Measurements from ENCODE around the gene MORC2. TPM values are rescaled to one million over a fixed set of nuclear protein-coding genes. Genes with fewer than 3 reads are reported as not detected.

Gene MORC2
- total RNA-seq, 2 experiments from 2014 or later: 27.1 to 27.9 TPM

DNA sequence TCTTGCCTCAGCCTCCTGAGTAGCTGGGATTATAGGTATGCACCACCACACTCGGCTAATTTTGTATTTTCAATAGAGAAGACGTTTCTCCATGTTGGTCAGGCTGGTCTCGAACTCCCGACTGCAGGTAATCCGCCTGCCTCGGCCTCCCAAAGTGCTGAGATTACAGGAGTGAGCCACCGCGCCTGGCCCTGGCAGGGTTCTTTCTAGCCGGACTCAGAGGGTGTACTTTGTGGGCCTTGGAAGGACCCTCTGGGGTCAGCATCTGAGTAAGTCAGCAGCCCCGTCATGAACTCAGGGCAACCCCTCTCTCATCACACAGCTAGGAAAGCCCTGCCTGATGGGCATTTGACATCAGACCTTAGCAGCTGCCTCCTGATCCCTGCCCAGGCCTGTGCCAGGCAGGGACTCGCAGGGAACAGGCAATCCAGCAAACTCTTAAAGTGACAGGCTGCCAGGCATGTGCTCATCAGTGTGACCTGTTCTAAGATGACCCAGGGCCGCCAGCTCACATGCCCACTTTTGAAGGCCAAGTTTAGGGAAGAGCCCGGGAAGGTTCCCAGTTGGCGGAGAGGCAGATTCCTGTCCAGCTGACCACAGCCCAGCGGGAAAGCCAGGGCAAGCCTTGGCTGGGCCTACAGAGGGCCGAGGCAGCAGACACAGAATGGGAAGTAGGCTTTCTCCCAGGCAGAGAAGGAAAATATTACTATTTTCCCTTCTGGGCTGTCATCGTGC lies 92.9 kb downstream of the MORC2 start:
- no peak overlapping the region for H3K27ac ChIP-seq (ENCODE audit: low read depth in 1 of 2, low read length in 2 of 2)
- no peaks in the 10 kb centered on the region for H3K36me3 ChIP-seq (ENCODE audit: insufficient read depth, low read length)
- Mint-ChIP-seq H3K4me3 (no peak overlapping the region), H3K27ac (no peak overlapping the region), H3K4me1 (ENCODE audit: low read depth) (no peaks in the 10 kb centered on the region), H3K9me3 (no peaks in the 10 kb centered on the region), H3K36me3 (ENCODE audit: low read depth) (no peaks in the 10 kb centered on the region), H3K27me3 (no peaks in the 10 kb centered on the region)
- H3K4me1 ChIP-seq (ENCODE audit: insufficient read depth, low read length): no peaks in the 10 kb centered on the region
- ChIA-PET CTCF (no interaction called here), POLR2A (no interaction called here)
- ATAC-seq (ENCODE audit: poor library complexity) (no peak), DNase-seq (peak in 1 of 14 experiments; percentile 2)
- H3K4me3 ChIP-seq (ENCODE audit: low read length): no peak overlapping the region
- no peaks in the 10 kb centered on the region for H3K9me3 ChIP-seq (ENCODE audit: control insufficient read depth in 1 of 2, insufficient read depth in 1 of 2, low read length in 2 of 2)
- TF ChIP-seq, protein P1, sequence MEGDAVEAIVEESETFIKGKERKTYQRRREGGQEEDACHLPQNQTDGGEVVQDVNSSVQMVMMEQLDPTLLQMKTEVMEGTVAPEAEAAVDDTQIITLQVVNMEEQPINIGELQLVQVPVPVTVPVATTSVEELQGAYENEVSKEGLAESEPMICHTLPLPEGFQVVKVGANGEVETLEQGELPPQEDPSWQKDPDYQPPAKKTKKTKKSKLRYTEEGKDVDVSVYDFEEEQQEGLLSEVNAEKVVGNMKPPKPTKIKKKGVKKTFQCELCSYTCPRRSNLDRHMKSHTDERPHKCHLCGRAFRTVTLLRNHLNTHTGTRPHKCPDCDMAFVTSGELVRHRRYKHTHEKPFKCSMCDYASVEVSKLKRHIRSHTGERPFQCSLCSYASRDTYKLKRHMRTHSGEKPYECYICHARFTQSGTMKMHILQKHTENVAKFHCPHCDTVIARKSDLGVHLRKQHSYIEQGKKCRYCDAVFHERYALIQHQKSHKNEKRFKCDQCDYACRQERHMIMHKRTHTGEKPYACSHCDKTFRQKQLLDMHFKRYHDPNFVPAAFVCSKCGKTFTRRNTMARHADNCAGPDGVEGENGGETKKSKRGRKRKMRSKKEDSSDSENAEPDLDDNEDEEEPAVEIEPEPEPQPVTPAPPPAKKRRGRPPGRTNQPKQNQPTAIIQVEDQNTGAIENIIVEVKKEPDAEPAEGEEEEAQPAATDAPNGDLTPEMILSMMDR (IDR thresholded peaks at IDR 0.05): no peak
- intact Hi-C loops (cut with DNase I, micrococcal nuclease): no loop called here
- H3K27me3 ChIP-seq (ENCODE audit: control insufficient read depth in 1 of 2, insufficient read depth in 2 of 2, low read length in 2 of 2): no peaks in the 10 kb centered on the region

Other genes with a start within 250 kb of the MORC2 start
- gene TUG1, start 491 bp upstream of the MORC2 start, total RNA-seq: 10 to 100 TPM; 85.8 to 86.2 TPM
- gene SMTN, start 112.5 kb upstream of the MORC2 start, total RNA-seq: 1 to 10 TPM; 2.9 TPM
- gene SELENOM, start 138.8 kb upstream of the MORC2 start, total RNA-seq: 10 to 100 TPM; 78.0 to 82.4 TPM
- under 1 TPM; 0.59 to 0.69 TPM for gene INPP5J, start 154.2 kb upstream of the MORC2 start, total RNA-seq
- gene PLA2G3, start 171.7 kb upstream of the MORC2 start, total RNA-seq: not detected
- 1 to 10 TPM; 6.2 to 7.7 TPM for gene RNF185, start 191.4 kb upstream of the MORC2 start, total RNA-seq
- 10 to 100 TPM; 13.1 to 14.6 TPM for gene LIMK2, start 243.5 kb upstream of the MORC2 start, total RNA-seq